ENCODE data around the gene BTNL2.

The BTNL2 gene

DNA sequence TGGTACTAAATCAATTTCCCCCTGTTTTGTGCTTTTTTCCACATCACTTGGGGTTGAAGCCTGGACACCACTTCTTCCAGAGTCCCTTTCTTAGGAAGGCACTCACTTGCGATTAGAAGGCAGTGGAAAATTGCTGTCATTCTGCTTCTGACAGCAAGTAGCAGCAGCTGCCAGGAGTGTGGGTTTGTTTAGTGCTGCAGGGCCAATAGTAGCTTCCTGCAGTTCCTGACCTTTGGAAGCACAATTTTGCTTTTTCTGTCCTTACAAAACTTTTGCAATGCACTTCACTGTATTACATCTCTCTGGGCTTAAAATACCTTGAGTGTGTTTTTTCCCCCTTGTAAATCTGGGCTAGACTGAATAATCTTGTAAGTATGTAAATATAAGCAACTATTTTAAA is 20.2 kb upstream of the BTNL2 start:
- intact Hi-C loops (cut with DNase I; ENCODE audit: low total_unique reads): no loop called here
- DNase-seq: no peak
- no peak for TF ChIP-seq CTCF (IDR thresholded peaks at IDR 0.05)
- Histone ChIP-seq H3K4me1 (no peaks in the 10 kb centered on the region), H3K27ac (no peak overlapping the region), H3K36me3 (no peaks in the 10 kb centered on the region), H3K4me3 (no peak overlapping the region), H3K27me3 (peaks cover 0 to 10% of the 10 kb centered on the region in 2 donors), H3K9me3 (no peaks in the 10 kb centered on the region)

DNA sequence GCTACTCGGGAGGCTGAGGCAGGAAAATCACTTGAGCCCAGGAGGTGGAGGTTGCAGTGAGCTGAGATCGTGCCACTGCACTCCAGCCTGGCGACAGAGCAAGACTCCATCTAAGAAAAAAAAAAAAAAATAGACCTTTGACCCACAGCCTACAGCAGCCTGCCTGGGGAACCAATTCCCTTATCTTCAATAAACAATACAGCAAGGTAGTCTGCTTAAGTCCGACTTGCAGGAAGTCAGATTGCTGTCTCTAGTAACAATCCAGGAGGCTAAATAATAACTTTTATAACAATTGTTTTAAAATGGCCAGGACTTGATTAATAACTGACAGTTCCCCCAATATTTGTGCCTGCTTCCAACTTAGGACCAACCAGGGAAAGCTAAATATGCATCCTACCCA is 19.4 kb upstream of the BTNL2 start:
- no peak overlapping the region for H3K4me3 ChIP-seq
- H3K36me3 ChIP-seq: no peaks in the 10 kb centered on the region
- DNase-seq: no peak
- peaks cover 0 to 10% of the 10 kb centered on the region in 2 donors for H3K27me3 ChIP-seq
- no peaks in the 10 kb centered on the region for H3K9me3 ChIP-seq
- H3K27ac ChIP-seq: no peak overlapping the region
- intact Hi-C loops (cut with DNase I; ENCODE audit: low total_unique reads): no loop called here
- no peaks in the 10 kb centered on the region for H3K4me1 ChIP-seq
- TF ChIP-seq CTCF (IDR thresholded peaks at IDR 0.05): no peak

DNA sequence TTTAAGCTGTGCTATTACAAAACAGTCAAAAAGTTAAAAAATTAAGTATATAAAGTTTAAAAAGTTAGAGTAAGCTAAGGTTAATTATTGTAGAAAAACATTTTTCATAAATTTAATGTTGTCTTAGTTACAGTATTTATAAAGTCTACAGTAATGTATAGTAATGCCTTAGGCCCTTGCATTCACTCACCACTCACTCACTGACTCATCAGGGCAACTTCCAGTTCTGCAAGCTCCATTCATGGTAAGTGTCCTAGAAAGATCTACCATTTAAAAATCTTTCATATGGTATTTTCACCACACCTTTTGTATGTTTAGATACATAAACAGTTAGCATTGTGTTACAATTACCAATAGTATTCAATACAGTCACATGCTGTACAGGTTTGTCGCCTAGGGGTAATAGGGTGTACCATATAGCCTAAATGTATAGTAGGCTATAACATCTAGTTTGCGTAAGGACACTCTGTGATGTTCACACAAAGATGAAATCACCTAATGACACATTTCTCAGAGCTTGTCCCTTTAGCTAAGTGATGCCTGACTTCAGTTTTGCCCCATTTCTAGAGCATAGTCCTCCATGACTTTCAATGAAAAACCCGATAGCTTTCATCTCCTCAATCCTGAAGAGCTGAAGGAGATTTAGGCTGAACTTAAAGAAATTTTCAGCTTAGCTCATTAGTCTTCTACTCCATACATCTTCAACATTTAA is 17.8 kb upstream of the BTNL2 start:
- H3K4me3 ChIP-seq: no peak overlapping the region
- H3K27ac ChIP-seq: no peak overlapping the region
- TF ChIP-seq CTCF (IDR thresholded peaks at IDR 0.05): no peak
- no peaks in the 10 kb centered on the region for H3K9me3 ChIP-seq
- H3K27me3 ChIP-seq: peaks cover 0 to 11% of the 10 kb centered on the region in 2 donors
- H3K36me3 ChIP-seq: no peaks in the 10 kb centered on the region
- H3K4me1 ChIP-seq: no peaks in the 10 kb centered on the region
- DNase-seq: no peak
- intact Hi-C loops (cut with DNase I; ENCODE audit: low total_unique reads): no loop called here

DNA sequence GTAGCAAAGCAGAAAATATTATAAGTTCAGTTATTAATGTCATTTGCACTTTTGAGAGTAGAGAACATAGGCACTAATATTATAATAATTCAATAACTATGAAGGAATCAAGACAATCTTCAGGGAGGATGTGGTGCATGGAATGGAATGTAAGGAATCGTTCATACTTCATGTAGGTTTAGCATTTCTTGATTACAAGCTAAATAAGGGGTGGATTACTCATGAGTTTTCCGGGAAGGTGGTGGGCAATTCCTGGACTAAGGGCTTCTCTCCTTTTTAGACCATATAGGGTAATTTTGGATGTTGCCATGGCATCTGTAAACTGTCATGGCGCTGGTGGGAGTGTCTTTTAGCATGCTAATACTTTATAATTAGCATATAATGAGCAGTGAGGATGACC is 9.1 kb upstream of the BTNL2 start:
- intact Hi-C loops (cut with DNase I; ENCODE audit: low total_unique reads): no loop called here
- no peak for TF ChIP-seq CTCF (IDR thresholded peaks at IDR 0.05)
- Histone ChIP-seq H3K4me1 (peaks cover 0 to 8% (median 3%) of the 10 kb centered on the region in 4 donors), H3K4me3 (no peak overlapping the region), H3K27ac (no peak overlapping the region), H3K9me3 (no peaks in the 10 kb centered on the region), H3K27me3 (peaks cover 0 to 63% of the 10 kb centered on the region in 2 donors), H3K36me3 (no peaks in the 10 kb centered on the region)
- no peak for DNase-seq

- H3K4me3 ChIP-seq: peak overlapping the region in 1 of 2 donors; percentile 12
- H3K4me1 ChIP-seq: peaks cover 0 to 8% (median 3%) of the 10 kb centered on the region in 4 donors
- H3K9me3 ChIP-seq: no peaks in the 10 kb centered on the region
- DNase-seq: peak; percentile 75 to 83
- no peak overlapping the region for H3K27ac ChIP-seq
- TF ChIP-seq CTCF (IDR thresholded peaks at IDR 0.05): peak; percentile 94 to 99
- intact Hi-C loops (cut with DNase I; ENCODE audit: low total_unique reads): no loop called here
- H3K36me3 ChIP-seq: no peaks in the 10 kb centered on the region
- H3K27me3 ChIP-seq: peaks cover 0 to 63% of the 10 kb centered on the region in 2 donors
These were observed 8.6 kb upstream of the BTNL2 start for GRCh38 chr6:32415521-32416019.

Data from tibial artery (tissue), 4 donors.